ENCODE results near the gene SLC44A3.
"Not testable (repeated sequence)": the region's sequence is repeated elsewhere in the genome, so short reads cannot be mapped to it uniquely, and the experiment has no call there.

Gene SLC44A3

GRCh38 chr1:94935476-94935875 lies 115.3 kb downstream of the SLC44A3 start:
- DNase-seq (ENCODE audit: low read depth), result no peak

DNA sequence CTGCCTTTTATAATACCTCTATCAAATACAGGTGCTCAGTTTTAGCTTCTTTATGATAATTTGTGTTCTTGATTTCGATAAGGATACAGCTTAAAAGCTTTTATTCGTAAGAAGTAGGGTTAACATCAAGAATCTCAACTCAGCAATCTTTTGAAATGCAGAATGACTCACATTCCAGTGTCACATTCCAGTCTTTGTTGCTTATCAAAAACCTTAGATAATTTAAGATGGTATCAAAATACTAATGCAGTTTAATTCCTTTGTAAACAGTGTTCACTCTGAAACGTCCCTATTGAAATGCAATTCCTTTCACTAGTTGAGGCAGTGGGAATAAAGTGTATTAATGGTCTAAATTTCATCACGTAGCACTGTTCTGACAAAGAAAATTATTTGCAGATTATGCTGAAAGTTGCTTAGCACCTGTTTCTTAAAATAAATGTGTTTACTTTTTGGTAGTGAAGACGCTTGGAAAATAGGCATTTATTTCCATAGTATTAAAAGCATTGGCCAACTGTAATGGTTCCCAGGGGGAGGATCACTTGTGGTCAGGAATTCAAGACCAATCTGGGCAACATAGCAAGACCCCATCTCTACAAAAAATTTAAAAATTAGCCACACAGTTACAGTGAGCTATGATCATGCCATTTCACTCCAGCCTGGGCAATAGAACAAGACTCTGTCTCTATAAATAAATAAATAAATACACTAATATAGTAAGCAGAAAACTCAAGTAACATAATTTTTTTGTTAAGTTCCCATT lies 116.9 kb downstream of the SLC44A3 start:
- DNase-seq (ENCODE audit: low read depth), result peak; percentile 53

DNA sequence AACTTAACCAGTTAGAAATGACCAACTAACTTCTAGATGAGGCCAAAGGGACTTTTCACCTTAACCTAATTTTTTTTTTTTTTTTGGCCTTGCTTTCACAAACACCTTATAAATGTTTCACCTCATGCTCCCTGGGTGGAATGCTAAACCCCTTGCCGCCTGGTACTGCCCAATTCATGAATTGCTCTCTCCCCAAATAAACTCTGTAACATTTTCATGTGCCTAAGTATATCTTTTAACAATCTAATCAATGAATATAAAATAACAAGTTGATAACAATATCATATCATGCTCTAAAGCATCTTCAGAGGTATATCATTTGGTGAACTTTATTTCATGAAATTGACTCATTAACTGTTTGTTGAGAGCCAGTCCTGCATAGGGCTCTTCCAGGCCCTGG lies 117.7 kb downstream of the SLC44A3 start:
- no peak for DNase-seq (ENCODE audit: low read depth)

- no peak for DNase-seq (ENCODE audit: low read depth)
Measured at GRCh38 chr1:94940738-94941137, 120.6 kb downstream of the SLC44A3 start.

DNA sequence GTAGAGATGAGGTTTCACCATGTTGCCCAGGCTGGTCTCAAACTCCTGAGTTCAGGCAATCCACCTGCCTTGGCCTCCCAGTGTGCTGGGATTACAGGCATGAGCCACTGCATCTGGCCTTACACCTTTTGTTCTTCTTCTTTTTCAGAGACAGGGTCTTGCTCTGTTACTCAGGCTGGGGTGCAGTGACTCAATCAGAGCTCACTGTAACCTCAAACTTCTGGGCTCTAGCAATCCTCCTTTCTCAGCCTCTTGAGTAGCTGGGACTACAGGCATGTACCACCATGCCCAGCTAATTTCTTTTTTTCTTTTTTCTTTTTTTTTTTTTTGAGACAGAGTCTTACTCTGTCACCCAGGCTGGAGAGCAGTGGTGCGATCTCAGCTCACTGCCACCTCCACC lies 121.3 kb downstream of the SLC44A3 start:
- DNase-seq (ENCODE audit: low read depth), result not testable (repeated sequence)

- DNase-seq (ENCODE audit: low read depth), result no peak
Measured at GRCh38 chr1:94942171-94943128, 122.3 kb downstream of the SLC44A3 start.

All from EH (cell line).